Measurements from ENCODE around the gene OR51B4. TPM values are rescaled to one million over a fixed set of nuclear protein-coding genes. Genes with fewer than 3 reads are reported as not detected.
"Not testable (repeated sequence)": the region's sequence is repeated elsewhere in the genome, so short reads cannot be mapped to it uniquely, and the experiment has no call there.

OR51B4 gene
- total RNA-seq, 1 donor from 2014 or later: not detected

DNA sequence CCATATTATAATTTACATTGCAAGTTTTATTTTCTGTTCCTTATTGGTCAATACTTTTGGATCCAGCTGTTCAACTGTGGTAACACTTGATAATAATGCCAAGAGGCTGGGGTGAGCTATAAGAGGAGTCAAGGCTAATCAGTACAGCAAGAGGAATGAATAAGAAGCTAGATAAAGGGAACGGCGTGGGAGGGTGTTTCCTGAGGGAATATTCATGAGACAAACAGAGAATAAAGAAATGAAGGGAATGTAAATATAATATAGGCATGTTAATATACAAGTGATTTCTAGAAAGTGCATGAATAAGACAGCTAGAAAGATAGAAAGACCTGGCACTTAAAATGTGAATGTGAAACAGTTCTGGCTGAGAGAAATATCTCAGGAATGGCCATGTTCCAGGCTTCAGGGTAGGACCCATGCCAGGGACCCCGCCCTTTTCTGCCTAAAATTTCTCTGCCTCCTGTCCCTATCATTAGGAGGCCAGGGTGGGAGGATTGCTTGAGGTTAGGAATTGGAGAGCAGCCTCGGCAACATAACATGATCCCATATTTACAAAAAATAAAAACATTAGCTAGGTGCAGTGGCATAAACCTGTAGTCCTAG, 3.9 kb downstream of the OR51B4 start:
- no peak for DNase-seq (ENCODE audit: low read depth)

GRCh38 chr11:5294342-5294995, 7.3 kb downstream of the OR51B4 start:
- not testable (repeated sequence) for DNase-seq (ENCODE audit: low read depth)

DNA sequence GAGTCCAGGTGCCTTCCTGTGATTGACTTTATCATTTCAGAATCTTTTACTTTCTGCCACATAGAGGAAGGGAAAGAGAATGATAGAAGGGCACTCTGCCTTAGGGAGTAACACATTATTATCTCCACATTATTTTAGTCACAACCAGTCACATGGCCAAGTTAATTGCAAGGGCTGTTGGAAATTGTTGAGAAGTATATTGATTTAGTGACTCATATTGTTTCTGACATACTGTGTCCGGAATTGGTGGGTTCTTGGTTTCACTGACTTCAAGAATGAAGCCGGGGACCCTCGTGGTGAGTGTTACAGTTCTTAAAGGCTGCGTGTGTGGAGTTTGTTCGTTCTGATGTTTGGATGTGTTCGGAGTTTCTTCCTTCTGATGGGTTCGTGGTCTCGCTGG, 8.7 kb downstream of the OR51B4 start:
- no peak for DNase-seq (ENCODE audit: low read depth)

GRCh38 chr11:5291207-5291838, 10.4 kb downstream of the OR51B4 start:
- DNase-seq (ENCODE audit: low read depth): peak; percentile 21

- no peak for DNase-seq (ENCODE audit: low read depth)
Measured at GRCh38 chr11:5290106-5290505, 11.6 kb downstream of the OR51B4 start.

GRCh38 chr11:5289696-5290095, 12.1 kb downstream of the OR51B4 start:
- DNase-seq (ENCODE audit: low read depth): no peak

DNA sequence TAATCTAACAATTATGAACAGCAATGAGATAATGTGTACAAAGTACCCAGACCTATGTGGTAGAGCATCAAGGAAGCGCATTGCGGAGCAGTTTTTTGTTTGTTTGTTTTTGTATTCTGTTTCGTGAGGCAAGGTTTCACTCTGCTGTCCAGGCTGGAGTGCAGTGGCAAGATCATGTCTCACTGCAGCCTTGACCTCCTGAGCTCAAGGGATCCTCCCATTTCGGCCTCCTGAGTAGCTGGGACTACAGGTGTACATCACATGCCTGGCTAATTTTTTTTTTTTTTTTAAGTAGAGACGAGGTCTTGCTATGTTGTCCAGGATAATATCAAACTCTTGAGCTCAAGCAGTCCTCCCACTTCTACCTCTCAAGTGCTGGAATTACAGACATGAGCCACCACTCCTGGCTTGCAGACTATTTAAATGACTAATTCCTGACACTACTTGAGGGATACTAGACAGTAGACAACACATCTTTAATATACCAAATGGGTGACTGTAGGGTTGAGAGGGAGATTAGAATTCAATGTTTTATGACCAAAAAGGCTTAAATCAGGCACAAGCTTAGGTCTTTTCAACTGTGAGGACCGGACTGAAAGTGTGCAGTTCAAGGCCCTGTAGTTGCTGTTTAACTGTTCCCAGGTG, 12.7 kb downstream of the OR51B4 start:
- DNase-seq (ENCODE audit: low read depth): no peak

DNA sequence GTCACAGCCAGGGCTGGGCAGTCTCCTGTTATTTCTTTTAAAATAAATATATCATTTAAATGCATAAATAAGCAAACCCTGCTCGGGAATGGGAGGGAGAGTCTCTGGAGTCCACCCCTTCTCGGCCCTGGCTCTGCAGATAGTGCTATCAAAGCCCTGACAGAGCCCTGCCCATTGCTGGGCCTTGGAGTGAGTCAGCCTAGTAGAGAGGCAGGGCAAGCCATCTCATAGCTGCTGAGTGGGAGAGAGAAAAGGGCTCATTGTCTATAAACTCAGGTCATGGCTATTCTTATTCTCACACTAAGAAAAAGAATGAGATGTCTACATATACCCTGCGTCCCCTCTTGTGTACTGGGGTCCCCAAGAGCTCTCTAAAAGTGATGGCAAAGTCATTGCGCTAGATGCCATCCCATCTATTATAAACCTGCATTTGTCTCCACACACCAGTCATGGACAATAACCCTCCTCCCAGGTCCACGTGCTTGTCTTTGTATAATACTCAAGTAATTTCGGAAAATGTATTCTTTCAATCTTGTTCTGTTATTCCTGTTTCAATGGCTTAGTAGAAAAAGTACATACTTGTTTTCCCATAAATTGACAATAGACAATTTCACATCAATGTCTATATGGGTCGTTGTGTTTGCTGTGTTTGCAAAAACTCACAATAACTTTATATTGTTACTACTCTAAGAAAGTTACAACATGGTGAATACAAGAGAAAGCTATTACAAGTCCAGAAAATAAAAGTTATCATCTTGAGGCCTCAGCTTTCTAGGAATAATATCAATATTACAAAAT, 13.4 kb downstream of the OR51B4 start:
- peak; percentile 2 for DNase-seq (ENCODE audit: low read depth)

GRCh38 chr11:5286901-5287300, 14.8 kb downstream of the OR51B4 start:
- DNase-seq (ENCODE audit: low read depth): no peak

GRCh38 chr11:5286351-5286750, 15.4 kb downstream of the OR51B4 start:
- no peak for DNase-seq (ENCODE audit: low read depth)

- DNase-seq (ENCODE audit: low read depth): no peak
Measured at GRCh38 chr11:5285703-5286340, 15.9 kb downstream of the OR51B4 start.

- DNase-seq (ENCODE audit: low read depth): no peak
Measured at GRCh38 chr11:5284637-5285036, 17.1 kb downstream of the OR51B4 start.

DNA sequence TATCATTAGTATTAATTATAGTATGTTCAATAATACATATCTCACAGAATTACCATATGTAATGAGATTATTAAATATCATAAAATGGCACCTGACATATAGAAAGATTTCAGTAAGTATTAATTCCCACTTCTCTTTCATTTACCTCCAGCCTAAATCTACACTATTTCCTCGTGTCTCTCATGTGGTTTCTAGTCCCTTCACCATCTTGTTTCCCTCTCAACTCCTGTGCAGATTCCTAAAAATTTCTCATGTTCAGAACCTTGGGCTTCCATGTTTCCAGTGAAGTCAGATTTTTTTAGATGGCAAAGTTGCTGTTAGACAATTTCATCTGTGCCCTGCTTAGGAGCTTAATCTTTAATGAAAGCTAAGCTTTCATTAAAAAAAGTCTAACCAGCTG, 17.9 kb downstream of the OR51B4 start:
- DNase-seq (ENCODE audit: low read depth): no peak

GRCh38 chr11:5283086-5283485, 18.7 kb downstream of the OR51B4 start:
- no peak for DNase-seq (ENCODE audit: low read depth)

GRCh38 chr11:5282628-5283027, 19.1 kb downstream of the OR51B4 start:
- no peak for DNase-seq (ENCODE audit: low read depth)

GRCh38 chr11:5281596-5281995, 20.1 kb downstream of the OR51B4 start:
- DNase-seq (ENCODE audit: low read depth): no peak

DNA sequence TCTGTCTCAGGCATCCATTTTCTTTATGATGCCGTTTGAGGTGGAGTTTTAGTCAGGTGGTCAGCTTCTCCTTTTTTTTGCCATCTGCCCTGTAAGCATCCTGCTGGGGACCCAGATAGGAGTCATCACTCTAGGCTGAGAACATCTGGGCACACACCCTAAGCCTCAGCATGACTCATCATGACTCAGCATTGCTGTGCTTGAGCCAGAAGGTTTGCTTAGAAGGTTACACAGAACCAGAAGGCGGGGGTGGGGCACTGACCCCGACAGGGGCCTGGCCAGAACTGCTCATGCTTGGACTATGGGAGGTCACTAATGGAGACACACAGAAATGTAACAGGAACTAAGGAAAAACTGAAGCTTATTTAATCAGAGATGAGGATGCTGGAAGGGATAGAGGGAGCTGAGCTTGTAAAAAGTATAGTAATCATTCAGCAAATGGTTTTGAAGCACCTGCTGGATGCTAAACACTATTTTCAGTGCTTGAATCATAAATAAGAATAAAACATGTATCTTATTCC, 21.1 kb downstream of the OR51B4 start:
- DNase-seq (ENCODE audit: low read depth): peak; percentile 93

DNA sequence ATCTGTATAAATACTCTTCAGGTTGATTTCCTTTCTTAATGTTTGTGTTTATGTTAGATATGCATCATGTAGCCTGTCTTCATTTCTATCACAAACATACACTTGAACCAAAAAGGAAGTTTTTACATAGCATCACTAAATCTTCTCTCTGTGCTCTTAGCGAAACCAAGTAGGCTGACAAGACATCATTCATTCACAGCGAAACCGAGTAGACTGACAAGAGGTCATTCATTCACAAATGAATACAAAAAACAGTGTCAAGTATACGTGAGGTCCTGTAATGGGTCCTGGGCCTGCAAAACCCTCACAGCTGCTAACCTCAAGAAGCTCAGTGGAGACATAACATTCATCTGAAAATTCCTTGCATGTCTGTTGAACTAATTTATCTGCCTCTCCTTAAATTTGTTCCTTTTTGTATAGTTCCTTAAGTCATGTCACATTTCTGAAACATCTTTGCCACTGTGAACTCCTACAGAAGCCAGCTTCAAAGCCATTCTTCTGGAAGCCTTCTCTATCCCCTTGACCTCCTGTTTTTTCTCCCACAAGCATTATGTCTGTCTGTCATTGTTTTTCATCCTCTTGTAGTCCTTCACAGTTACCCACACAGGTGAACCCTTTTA, 22.2 kb downstream of the OR51B4 start:
- no peak for DNase-seq (ENCODE audit: low read depth)

DNA sequence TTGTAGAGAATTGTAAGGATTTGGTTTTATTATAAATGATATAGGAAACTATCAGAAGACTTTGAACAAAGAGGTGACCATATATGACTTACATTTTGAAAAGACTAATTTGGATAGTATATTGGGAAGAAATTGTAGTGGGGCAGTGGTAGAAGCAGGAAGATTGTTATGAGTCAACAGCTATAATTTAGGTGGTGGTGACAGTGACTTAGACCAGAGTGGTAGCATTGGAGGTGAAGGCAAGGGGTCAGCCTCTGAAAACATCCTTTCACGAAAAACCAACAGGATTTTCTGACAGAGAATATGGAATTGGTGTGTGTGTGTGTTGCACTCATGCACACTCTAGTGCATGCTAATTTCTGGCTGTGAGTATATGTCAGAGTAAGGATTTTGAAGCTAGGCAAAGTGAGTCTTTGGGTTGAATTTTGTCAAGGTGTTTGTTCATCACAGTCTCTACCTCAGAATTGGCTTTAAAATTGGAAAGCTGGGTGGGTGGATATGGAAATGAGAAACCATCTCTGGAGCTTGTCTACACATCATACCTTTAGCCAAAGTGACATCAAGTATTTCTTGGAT, 23.9 kb downstream of the OR51B4 start:
- DNase-seq (ENCODE audit: low read depth): no peak

GRCh38 chr11:5276697-5277096, 25.0 kb downstream of the OR51B4 start:
- DNase-seq (ENCODE audit: low read depth): no peak

Data from myocyte (in vitro differentiated cells).